Naive thymus-derived CD8-positive, alpha-beta T cell (primary cell): Measurements from ENCODE around the gene TAC4. TPM values are rescaled to one million over a fixed set of nuclear protein-coding genes. Genes with fewer than 3 reads are reported as not detected.
A peak's percentile ranks its signal among the peaks of the same experiment; 100 is the strongest.

Experiments
- ATAC-seq, 2 donors: fragments of 150-1000 bp; cut with Tn5 transposase in 1 of 2; sonication (Bioruptor Pico), chemical (Tn5 transposase) in 1 of 2; 1 replicate in 1 of 2; 2 replicates in 1 of 2; pipeline ENCODE4 v1.10.0; 2021; ENCODE audit warnings: mild to moderate bottlenecking in 2 of 2, moderate library complexity in 2 of 2
- POLR2A ChIA-PET: fragments of 350-600 bp; sonication (Branson Sonifier 250); formaldehyde crosslinking; loops from one replicate; lab custom pipeline; 2021; ENCODE audit warnings: antibody characterized with exemption; lab: Charles Lee
- DNase-seq, 10 donors: peaks; one replicate each; pipeline versions ENCODE4 v3.0.0 to v3.0.0-alpha.2; 2020 to 2022
- H3K27ac Mint-ChIP-seq, 10 donors: one replicate each; pipeline ENCODE4 v1.8.0; 2020 to 2022; ENCODE audit warnings: mild to moderate bottlenecking in 10 of 10, mixed read lengths in 10 of 10, moderate library complexity in 4 of 10, inconsistent platforms in 1 of 10
- H3K27me3 Mint-ChIP-seq, 5 donors: one replicate each; pipeline ENCODE4 v1.8.0; 2021 to 2022; ENCODE audit warnings: mixed read lengths in 5 of 5
- H3K36me3 Mint-ChIP-seq, 3 donors: one replicate each; pipeline ENCODE4 v1.8.0; 2020 to 2022; ENCODE audit warnings: mixed read lengths in 3 of 3, mild to moderate bottlenecking in 2 of 3, inconsistent platforms in 1 of 3
- H3K4me1 Mint-ChIP-seq, 4 donors: one replicate each; pipeline ENCODE4 v1.8.0; 2021 to 2022; ENCODE audit warnings: mixed read lengths in 4 of 4
- H3K4me3 Mint-ChIP-seq, 10 donors: one replicate each; pipeline ENCODE4 v1.8.0; 2020 to 2022; ENCODE audit warnings: mild to moderate bottlenecking in 10 of 10, mixed read lengths in 10 of 10, moderate library complexity in 6 of 10, inconsistent platforms in 1 of 10
- H3K9me3 Mint-ChIP-seq, 9 donors: one replicate each; pipeline ENCODE4 v1.8.0; 2020 to 2022; ENCODE audit warnings: mixed read lengths in 9 of 9, mild to moderate bottlenecking in 3 of 9, inconsistent platforms in 1 of 9, moderate library complexity in 1 of 9
- polyA plus RNA-seq, 3 donors: library from polyadenylated mRNA; unstranded; fragments of 300-500 nt; fragmentation: Illumina TruSeq; gene quantifications; one replicate each; pipeline ENCODE4 v1.2.3, GENCODE V29; 2021
- total RNA-seq, 8 experiments: library from RNA in 2 of 8; stranded (reverse) in 2 of 8; gene quantifications; one replicate each; pipeline ENCODE4 v1.2.3 and lab custom pipeline; 2021 to 2026

TAC4 gene, protein sequence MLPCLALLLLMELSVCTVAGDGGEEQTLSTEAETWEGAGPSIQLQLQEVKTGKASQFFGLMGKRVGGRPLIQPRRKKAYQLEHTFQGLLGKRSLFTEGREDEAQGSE
- not detected for total RNA-seq
- not detected for polyA plus RNA-seq
- total RNA-seq (lab: John Stamatoyannopoulos, UW), result 0 reads per million in 6 experiments

GRCh38 chr17:49848019-49848473 lies at the start of gene TAC4:
TAC4 (minus strand) TSS chr17:49848069; CDS start chr17:49848017, 52 bp downstream.
- peak within 1 kb of the TSS in 2 of 10 donors; percentile 19 to 45 for H3K4me3 Mint-ChIP-seq
- POLR2A ChIA-PET, result interaction anchor here (0.6 kb wide), 1 partner anchor 146 kb away, joined by 10 read pairs; no protein-coding TSS in a partner anchor
- ATAC-seq (no peak), DNase-seq (no peak)
- H3K27me3 Mint-ChIP-seq, result no peaks in the 10 kb centered on the region
- peaks cover 20 to 34% (median 29%) of the 10 kb centered on the region in 4 donors for H3K4me1 Mint-ChIP-seq
- no peaks in the 10 kb centered on the region for H3K9me3 Mint-ChIP-seq
- peaks cover 0 to 13% (median 0%) of the 10 kb centered on the region in 3 donors for H3K36me3 Mint-ChIP-seq
- H3K27ac Mint-ChIP-seq, result peak within 1 kb of the TSS; percentile 16 to 95 (median 62)

DNA sequence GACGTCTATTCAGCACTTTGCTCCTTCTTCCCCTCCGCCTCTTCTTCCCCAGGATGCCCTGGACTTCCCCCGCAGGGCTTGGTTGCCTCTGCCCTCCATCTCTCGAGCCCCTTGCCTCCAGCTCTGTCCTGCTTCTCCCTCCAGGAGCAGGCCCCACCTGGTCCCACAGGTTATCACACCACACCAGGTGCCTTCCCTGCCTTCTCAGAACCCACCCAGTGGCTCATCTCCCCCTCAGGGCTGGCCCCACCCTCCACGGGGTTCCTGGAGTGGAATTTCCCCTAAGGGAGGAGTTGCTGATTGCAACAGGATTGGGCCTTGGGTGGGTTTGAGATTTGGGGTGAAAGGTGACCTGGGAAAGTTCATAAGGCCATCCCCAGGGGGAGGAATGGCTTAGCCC lies 49.0 kb upstream of the TAC4 start:
- peaks cover 0 to 4% (median 2%) of the 10 kb centered on the region in 4 donors for H3K4me1 Mint-ChIP-seq
- H3K27ac Mint-ChIP-seq, result no peak overlapping the region
- H3K36me3 Mint-ChIP-seq, result no peaks in the 10 kb centered on the region
- POLR2A ChIA-PET, result no interaction called here
- H3K4me3 Mint-ChIP-seq, result no peak overlapping the region
- DNase-seq, result no peak
- no peak for ATAC-seq
- H3K9me3 Mint-ChIP-seq, result peaks cover 0 to 2% (median 0%) of the 10 kb centered on the region in 9 donors
- H3K27me3 Mint-ChIP-seq, result peaks cover 29 to 99% (median 61%) of the 10 kb centered on the region in 5 donors

DNA sequence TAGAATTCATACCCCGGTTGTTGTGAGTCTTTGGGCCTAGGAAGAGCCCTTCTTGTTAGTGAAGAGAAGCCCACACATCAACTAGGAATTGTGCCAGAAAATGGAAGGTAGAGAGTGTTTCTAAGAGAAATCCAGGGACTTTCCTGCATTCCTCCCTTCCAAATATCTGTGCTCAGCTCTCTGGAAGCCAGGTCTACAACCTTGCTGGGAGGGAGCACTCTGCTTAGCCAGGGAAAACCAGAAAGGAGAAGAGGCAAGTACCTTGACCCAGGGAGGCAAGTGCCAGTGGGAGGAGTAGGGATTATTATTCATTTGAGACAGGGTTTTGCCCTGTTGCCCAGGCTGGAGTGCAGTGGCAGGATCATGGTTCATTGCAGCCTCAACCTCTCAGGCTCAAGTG lies 48.4 kb upstream of the TAC4 start:
- POLR2A ChIA-PET, result no interaction called here
- Mint-ChIP-seq H3K4me3 (no peak overlapping the region), H3K4me1 (peaks cover 0 to 4% (median under 1%) of the 10 kb centered on the region in 4 donors), H3K9me3 (peaks cover 0 to 2% (median 0%) of the 10 kb centered on the region in 9 donors), H3K27ac (no peak overlapping the region), H3K36me3 (no peaks in the 10 kb centered on the region), H3K27me3 (peaks cover 33 to 100% (median 67%) of the 10 kb centered on the region in 5 donors)
- ATAC-seq, result no peak
- DNase-seq, result no peak

- ATAC-seq (no peak), DNase-seq (no peak)
- H3K27me3 Mint-ChIP-seq, result peaks cover 36 to 100% (median 67%) of the 10 kb centered on the region in 5 donors
- POLR2A ChIA-PET, result no interaction called here
- H3K4me1 Mint-ChIP-seq, result peaks cover 0 to 6% (median 2%) of the 10 kb centered on the region in 4 donors
- peaks cover 0 to 2% (median 0%) of the 10 kb centered on the region in 9 donors for H3K9me3 Mint-ChIP-seq
- H3K36me3 Mint-ChIP-seq, result no peaks in the 10 kb centered on the region
- H3K4me3 Mint-ChIP-seq, result no peak overlapping the region
- H3K27ac Mint-ChIP-seq, result no peak overlapping the region
These were observed 47.9 kb upstream of the TAC4 start for GRCh38 chr17:49895812-49896211.

DNA sequence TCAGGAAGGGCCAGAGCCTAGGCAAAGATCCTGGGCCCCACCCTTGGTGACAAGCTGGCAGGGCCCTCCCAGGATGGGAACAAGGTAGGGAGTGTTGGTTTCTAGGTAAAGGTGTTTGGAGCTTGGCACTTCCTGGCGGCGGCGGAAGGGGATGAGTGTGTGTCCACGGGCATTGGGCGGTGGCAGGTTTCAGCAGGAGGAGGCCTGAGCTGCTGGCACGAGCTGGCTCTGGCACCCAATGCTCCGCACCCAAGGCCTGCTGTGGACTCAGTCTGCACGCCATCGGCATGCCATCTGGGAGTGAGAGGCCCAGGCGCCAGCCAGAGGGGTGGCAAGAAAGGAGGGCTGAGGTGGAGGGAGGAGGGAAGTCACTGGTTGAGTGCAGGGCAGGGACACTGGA lies 46.9 kb upstream of the TAC4 start:
- Mint-ChIP-seq H3K27me3 (peaks cover 32 to 97% (median 62%) of the 10 kb centered on the region in 5 donors), H3K4me1 (peaks cover 0 to 7% (median 2%) of the 10 kb centered on the region in 4 donors), H3K36me3 (no peaks in the 10 kb centered on the region), H3K4me3 (no peak overlapping the region), H3K27ac (no peak overlapping the region), H3K9me3 (peaks cover 0 to 2% (median 0%) of the 10 kb centered on the region in 9 donors)
- DNase-seq (no peak), ATAC-seq (no peak)
- POLR2A ChIA-PET, result no interaction called here

- ATAC-seq (no peak), DNase-seq (no peak)
- Mint-ChIP-seq H3K27ac (no peak overlapping the region), H3K4me3 (no peak overlapping the region), H3K27me3 (peaks cover 31 to 82% (median 51%) of the 10 kb centered on the region in 5 donors), H3K36me3 (no peaks in the 10 kb centered on the region), H3K4me1 (peaks cover 0 to 7% (median 2%) of the 10 kb centered on the region in 4 donors), H3K9me3 (no peaks in the 10 kb centered on the region)
- POLR2A ChIA-PET, result no interaction called here
These were observed 44.0 kb upstream of the TAC4 start for GRCh38 chr17:49891694-49892389.

DNA sequence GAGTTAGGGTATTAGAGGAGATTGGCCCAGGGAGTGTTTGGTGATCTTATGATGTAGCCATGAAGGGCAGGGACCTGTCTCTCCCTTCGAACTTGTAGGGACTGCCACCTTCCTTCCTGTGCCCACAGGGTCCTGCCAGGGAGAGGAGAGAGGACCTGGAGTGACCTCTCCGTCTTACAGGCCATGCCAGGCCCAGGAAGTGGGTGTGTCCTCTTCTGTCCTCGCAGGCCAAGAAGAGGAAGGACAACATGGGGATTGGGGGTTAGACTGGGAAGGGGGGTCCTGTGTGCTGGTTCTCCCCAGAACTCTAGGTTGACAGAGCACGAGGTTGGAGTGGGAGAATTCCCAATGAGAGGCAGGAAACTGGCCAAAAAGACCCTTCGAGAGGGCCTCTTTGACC lies 43.4 kb upstream of the TAC4 start:
- H3K27me3 Mint-ChIP-seq, result peaks cover 31 to 80% (median 48%) of the 10 kb centered on the region in 5 donors
- no peaks in the 10 kb centered on the region for H3K9me3 Mint-ChIP-seq
- H3K27ac Mint-ChIP-seq, result no peak overlapping the region
- no peaks in the 10 kb centered on the region for H3K36me3 Mint-ChIP-seq
- peaks cover 0 to 7% (median 2%) of the 10 kb centered on the region in 4 donors for H3K4me1 Mint-ChIP-seq
- H3K4me3 Mint-ChIP-seq, result no peak overlapping the region
- ATAC-seq (no peak), DNase-seq (no peak)
- POLR2A ChIA-PET, result no interaction called here

- Mint-ChIP-seq H3K4me1 (peaks cover 0 to 7% (median 2%) of the 10 kb centered on the region in 4 donors), H3K4me3 (no peak overlapping the region), H3K9me3 (no peaks in the 10 kb centered on the region), H3K36me3 (no peaks in the 10 kb centered on the region), H3K27me3 (peaks cover 31 to 75% (median 46%) of the 10 kb centered on the region in 5 donors), H3K27ac (no peak overlapping the region)
- DNase-seq (no peak), ATAC-seq (no peak)
- POLR2A ChIA-PET, result no interaction called here
These were observed 43.0 kb upstream of the TAC4 start for GRCh38 chr17:49890852-49891251.

DNA sequence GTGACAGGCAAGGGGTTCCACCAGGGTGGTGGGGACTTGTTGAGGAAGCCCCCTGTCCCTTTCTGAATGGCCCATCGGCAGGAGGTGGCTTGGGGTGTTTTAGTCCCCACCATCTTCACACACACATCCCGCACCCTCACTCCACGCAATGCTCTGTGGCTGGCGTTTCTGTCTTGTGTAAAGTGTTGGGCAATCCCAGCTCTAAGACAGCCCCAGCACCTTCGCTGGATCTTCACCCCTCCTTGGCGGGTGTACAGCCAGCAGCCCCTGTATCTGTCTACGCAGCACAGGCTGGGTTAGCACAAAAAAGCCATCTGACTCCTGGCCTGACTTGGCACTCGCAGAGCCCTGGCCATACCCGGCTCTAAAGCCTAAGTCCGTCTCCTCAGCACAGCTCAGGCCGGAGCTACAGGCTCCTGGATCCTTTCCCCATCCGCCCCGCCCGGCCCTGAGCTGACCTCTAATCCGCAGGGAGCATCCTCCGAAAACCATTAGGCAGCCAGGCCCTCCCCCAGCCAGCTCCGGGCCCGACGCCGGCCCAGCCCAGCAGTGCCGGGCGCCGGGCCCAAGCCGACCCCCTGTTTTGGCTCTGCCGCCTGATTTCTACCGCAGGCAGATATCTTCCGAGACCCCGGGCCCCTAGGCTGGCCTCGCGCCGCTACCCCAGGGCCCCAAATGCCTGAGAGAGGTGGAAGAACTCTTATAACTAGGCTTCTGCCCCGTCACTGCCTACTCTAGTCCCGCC lies 42.4 kb upstream of the TAC4 start:
- no peak overlapping the region for H3K27ac Mint-ChIP-seq
- POLR2A ChIA-PET, result no interaction called here

DNA sequence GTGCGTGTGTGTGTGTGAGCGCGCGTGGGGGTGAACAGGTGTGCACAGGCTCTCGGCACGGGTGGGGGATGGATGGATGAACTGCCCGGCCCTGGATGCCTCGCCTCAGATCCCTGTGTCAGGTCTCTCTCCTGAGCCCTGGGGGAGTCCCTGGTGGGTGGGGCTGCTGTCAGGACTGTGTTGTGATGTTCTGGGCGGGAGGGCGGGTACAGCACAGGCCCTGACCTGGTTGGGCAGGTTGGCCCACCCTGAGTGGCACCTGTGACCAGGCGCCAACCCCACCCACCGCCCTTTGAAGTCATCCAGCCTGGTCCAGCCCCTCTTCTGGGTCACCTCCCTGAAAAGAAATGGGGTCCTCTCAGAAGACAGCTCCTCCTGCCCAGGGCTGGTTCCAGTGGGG lies 41.6 kb upstream of the TAC4 start:
- POLR2A ChIA-PET, result interaction anchor here (0.6 kb wide), 1 partner anchor 105 kb away, joined by 5 read pairs; the partner anchor contains the start of gene DLX3
- peaks cover 31 to 72% (median 45%) of the 10 kb centered on the region in 5 donors for H3K27me3 Mint-ChIP-seq
- DNase-seq, result no peak
- peaks cover 0 to 7% (median 1%) of the 10 kb centered on the region in 4 donors for H3K4me1 Mint-ChIP-seq
- no peaks in the 10 kb centered on the region for H3K36me3 Mint-ChIP-seq
- no peak for ATAC-seq
- no peak overlapping the region for H3K27ac Mint-ChIP-seq
- no peaks in the 10 kb centered on the region for H3K9me3 Mint-ChIP-seq
- H3K4me3 Mint-ChIP-seq, result no peak overlapping the region

More for the DNA sequence above, 42.4 kb upstream of the TAC4 start:
- Mint-ChIP-seq H3K27me3 (peaks cover 31 to 72% (median 44%) of the 10 kb centered on the region in 5 donors), H3K4me1 (peaks cover 0 to 7% (median 2%) of the 10 kb centered on the region in 4 donors), H3K36me3 (no peaks in the 10 kb centered on the region), H3K9me3 (no peaks in the 10 kb centered on the region), H3K4me3 (no peak overlapping the region)
- ATAC-seq (no peak), DNase-seq (no peak)

DNA sequence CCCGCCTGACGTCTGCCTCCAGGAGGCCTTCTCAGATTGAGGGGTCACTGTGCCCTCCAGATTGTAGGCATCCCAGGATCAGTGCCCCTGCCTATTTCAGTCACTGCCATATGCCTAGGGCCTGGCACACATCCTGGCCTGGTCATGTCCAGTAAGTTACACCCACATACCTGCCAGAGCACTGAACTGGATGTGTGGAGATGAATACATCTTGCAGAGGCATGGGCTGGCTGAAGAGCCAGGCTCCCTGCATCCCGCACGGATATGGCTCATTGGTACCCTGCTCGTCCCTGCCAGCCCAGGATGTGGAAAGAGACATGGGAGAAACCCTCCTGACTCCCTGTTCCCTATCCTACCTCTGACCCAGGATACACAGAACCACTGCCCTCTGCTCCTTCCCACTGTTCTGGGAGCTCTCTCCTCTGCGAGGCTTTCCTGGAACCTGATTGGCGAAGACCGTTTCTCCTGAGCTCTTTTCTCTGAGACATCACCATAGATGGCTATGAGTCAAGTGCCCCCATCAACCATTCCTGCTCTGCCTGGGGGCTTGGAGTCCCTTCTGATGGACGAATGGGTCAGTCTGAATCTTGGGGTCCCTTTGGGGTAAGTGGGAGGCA lies 40.0 kb upstream of the TAC4 start:
- Mint-ChIP-seq H3K27ac (peak overlapping the region in 1 of 10 donors; percentile 49), H3K4me1 (peaks cover 0 to 7% (median 1%) of the 10 kb centered on the region in 4 donors), H3K9me3 (no peaks in the 10 kb centered on the region), H3K36me3 (no peaks in the 10 kb centered on the region), H3K27me3 (peaks cover 22 to 66% (median 42%) of the 10 kb centered on the region in 5 donors), H3K4me3 (no peak overlapping the region)
- DNase-seq, result no peak
- no peak for ATAC-seq
- POLR2A ChIA-PET, result no interaction called here

GRCh38 chr17:49887086-49887743 lies 39.3 kb upstream of the TAC4 start:
- DNase-seq (no peak), ATAC-seq (no peak)
- Mint-ChIP-seq H3K36me3 (no peaks in the 10 kb centered on the region), H3K4me1 (peaks cover 0 to 7% (median under 1%) of the 10 kb centered on the region in 4 donors), H3K9me3 (no peaks in the 10 kb centered on the region), H3K4me3 (no peak overlapping the region), H3K27ac (peak overlapping the region in 1 of 10 donors; percentile 49), H3K27me3 (peaks cover 23 to 65% (median 41%) of the 10 kb centered on the region in 5 donors)
- POLR2A ChIA-PET, result no interaction called here
